Bronchus fibroblast of lung (primary cell): Measurements from ENCODE around the gene LRRC43. TPM values are rescaled to one million over a fixed set of nuclear protein-coding genes. Genes with fewer than 3 reads are reported as not detected.

Experiments
- total RNA-seq: library from RNA; depleted of rRNA; stranded (reverse); fragments of >200 nt; gene quantifications from 2 replicates; pipeline ENCODE4 v1.2.3, GENCODE V29; 2015

LRRC43 gene
- total RNA-seq, result 1.3 and 1.5 TPM in 2 replicates

DNA sequence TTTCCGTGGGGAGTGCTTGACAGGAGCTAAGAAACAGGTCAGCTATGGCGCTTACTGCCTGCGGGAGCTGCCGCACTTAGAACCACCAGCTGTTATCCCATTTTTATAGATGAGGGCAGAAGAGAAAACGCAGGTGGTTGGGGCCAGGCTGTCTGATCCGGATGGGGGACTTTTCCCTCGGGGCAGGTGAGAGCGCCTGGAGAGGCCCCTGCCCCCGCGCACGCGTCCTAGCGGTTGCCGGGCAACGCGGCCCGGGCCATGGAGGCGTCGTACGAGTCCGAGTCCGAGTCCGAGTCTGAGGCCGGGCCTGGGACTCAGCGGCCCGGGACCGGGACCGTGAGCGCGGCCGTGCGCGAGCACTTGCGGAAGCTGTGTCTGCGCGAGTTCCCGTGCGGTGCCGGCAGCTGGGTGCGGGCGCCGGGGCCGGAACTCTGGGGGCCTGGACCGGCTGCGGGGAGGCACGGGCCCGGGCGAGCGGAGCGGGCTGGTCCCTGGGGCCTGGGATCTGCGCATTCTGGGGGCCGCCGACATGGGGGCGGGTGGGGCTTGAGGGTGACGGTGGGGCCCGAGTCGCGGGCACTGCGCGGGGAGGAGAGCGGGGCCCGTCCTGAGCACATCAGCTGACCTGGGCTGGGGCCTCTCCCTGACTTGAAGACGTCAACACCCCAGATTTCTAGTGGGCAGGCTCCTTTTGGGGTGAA, at the start of gene LRRC43:
Gene LRRC43, plus strand, starts transcription at position 237 of the 701 bp plus-strand sequence. Its CDS starts 22 bp downstream, at position 259.

DNA sequence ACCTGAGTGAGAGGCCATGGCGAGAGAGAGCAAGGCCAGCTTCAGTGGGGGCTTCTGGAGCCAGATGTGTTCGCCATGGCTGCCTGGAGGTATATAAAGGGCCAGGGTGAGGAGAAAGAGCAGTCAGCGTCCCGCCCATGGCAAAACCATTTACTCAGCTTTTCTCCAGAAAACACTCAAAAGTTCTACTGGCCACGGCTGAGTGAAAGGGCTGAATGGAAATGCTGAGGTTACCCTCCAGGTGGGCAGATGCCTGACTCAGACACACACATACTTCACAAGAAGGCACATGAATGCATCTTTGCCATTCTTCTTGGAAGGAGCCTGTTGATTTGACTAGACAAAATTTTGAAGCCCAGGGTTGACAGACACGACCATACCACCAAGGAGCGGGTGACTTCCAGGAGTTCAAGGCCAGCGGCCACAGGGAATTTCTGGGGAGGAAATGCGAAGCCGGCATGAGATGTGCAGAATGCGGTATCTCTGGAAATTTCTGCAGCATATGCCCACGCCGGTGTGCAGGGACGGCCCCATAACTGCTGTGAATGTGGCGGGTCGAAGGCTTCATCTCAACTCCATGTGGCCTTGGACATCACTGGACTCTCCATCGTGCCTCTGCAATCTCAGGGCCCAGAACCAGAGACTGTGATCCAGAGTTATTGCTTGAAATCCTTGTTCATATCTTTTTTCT, 8.6 kb upstream of the LRRC43 start, which contains the start of gene IL31:
Gene IL31, minus strand, starts transcription at position 67 of the 691 bp plus-strand sequence. Its CDS starts 49 bp downstream, at position 18.

DNA sequence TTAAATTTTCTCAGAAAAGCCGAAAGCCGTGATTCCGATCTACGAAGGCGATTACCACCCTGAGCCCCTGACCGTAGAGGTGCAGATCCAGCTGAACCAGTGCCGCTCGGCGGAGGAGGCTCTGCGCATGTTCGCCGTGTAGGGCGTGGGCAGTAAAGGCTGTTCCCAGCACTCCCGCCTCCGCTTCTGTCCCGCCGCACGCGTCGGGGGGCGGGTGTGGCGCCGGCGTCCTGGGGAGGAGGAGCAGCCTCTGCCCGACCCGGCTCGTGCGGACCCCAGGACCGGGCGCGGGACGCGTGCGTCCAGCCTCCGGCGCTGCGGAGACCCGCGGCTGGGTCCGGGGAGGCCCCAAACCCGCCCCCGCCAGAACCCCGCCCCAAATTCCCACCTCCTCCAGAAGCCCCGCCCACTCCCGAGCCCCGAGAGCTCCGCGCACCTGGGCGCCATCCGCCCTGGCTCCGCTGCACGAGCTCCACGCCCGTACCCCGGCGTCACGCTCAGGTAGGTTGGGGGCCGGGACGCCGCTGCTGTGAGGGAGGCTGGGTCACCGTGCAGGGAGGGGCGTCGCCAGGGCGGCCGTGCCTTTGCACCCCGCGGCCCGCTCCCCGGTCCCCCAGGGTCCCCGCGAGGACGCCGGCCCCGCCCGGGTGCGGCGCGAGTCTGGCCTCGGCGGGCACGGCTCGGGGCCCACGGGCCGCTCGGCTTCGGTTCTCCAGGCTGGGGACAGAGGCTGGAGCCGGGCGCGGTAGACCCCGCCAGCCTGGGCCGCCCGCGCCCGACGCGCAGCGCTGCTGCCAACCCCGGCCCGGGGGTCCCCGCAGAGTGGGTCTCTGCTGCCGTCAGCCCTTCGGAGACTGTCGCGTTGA, 20.6 kb downstream of the LRRC43 start, which contains the start of gene B3GNT4:
Gene B3GNT4, plus strand, starts transcription at position 409 of the 866 bp plus-strand sequence. CDS start 910 bp downstream, outside the sequence.

DNA sequence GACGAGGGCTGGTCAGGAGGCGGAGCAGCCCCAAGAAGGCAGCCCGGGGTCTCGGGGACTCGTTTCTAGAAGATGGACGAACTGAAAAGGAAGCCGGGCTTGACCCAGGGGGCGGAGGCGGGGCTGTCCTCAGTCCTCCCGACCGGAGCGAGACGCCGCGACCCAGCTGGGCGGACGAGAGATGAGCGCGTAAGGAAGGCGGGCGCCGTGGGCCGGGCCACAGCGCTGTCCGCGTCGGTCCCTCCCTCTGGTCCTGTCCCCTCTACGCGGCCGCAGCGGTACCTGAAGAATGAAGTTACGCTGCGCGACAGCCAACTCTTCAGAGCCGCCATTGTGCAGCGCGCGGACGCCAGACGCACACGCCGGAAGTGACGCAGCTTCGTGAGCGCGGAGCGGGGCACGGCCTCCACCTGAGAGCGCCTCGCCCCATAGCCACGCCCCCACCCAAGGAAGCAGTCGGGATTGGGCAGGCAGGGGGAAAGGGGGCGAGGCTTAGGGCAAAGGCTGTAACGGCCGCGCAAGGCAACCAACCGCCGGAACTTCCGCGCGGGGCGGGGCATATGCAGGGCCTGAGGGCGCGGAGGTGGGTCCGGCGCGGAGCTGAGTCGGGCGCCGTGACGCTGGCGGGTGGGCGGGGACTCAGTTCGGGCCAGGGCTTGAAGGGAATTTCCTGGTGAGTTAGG, 42.9 kb downstream of the LRRC43 start, which contains the start of gene DIABLO:
Gene DIABLO, minus strand, starts transcription at position 370 of the 683 bp plus-strand sequence. Its CDS starts 38 bp downstream, at position 332.

Other genes starting within 250 kb of the LRRC43 start
- 3.4 and 6.1 TPM in 2 replicates for gene BCL7A, start 161.2 kb upstream of the LRRC43 start, total RNA-seq
- gene MLXIP, start 104.4 kb upstream of the LRRC43 start, total RNA-seq, result 7.0 and 7.7 TPM in 2 replicates
- not detected in 2 replicates for gene IL31, start 8.9 kb upstream of the LRRC43 start, total RNA-seq
- 0.34 and 0.59 TPM in 2 replicates for gene B3GNT4, start 20.6 kb downstream of the LRRC43 start, total RNA-seq
- gene DIABLO, start 42.9 kb downstream of the LRRC43 start, total RNA-seq, result 53.8 and 60.1 TPM in 2 replicates
- 15.3 and 15.5 TPM in 2 replicates for gene VPS33A, start 83.4 kb downstream of the LRRC43 start, total RNA-seq
- gene CLIP1, start 239.5 kb downstream of the LRRC43 start, total RNA-seq, result 24.7 and 29.4 TPM in 2 replicates